Measurements from ENCODE around the gene SMIM7.

GRCh38 chr19:16605553-16605994, 54.4 kb downstream of the SMIM7 start:
- no peak for TF ChIP-seq CTCF (IDR thresholded peaks at IDR 0.05)
- no peak for TF ChIP-seq ELF4 (CRISPR knock-in tag; IDR thresholded peaks at IDR 0.05; ENCODE audit: low read depth)
- TF ChIP-seq SP1 (CRISPR knock-in tag; conservative IDR thresholded peaks at IDR 0.05) = no peak

Measured in WTC11 (cell line).